SIG-M5 treated with dmso at 0.1 percent for 504 hours (cell line): Measurements from ENCODE around the gene PIGA.

Source experiments
- DNase-seq: peaks from one replicate; lab custom pipeline; 2025; ENCODE audit not compliant: unreplicated experiment; lab: John Stamatoyannopoulos, UW

The PIGA gene, protein sequence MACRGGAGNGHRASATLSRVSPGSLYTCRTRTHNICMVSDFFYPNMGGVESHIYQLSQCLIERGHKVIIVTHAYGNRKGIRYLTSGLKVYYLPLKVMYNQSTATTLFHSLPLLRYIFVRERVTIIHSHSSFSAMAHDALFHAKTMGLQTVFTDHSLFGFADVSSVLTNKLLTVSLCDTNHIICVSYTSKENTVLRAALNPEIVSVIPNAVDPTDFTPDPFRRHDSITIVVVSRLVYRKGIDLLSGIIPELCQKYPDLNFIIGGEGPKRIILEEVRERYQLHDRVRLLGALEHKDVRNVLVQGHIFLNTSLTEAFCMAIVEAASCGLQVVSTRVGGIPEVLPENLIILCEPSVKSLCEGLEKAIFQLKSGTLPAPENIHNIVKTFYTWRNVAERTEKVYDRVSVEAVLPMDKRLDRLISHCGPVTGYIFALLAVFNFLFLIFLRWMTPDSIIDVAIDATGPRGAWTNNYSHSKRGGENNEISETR

DNA sequence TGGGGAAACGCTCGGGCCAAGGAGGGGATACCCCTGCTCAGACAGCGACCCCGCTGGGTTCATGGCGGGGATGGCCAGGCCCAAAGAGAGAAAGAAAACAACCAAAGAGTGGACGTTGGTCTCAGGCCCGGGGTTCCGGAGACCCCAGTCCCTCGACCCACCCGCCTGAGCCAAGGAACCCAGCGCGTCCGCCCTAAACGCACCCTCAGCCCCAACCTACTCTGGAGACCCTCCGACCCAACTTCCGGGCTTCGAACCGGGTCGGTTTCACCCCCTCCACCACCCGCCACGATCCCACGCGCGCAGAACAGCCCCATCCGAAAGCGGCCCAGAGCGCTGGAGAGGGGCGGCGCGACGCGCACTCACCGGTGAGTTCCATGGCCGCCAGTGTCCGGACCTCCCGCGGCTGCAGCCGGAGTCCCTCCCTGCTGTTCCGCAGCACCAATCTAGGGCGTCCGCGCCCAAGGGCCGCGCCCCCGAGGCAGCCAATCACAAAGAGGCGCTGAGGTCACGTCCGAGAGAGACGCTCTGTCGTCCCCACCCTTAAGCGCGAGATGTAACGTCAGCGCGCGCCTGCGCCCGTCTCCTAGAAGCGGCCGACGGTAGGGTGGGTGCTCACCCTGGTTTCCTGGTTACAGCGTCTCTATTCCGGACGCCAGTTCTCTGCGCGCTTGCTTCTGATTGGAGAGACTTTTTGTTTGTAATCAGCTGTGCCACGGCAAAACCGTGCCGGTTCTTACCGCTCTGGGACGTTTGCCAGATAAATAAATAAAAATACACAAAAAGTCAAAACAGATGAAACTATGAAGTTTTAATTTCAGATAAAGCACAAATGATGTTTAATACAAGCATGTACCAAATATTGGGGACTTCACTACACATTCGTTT lies at the start of gene PIGA:
Gene PIGA (minus strand): TSS at position 389 of the 888 bp plus-strand sequence. CDS start 3,593 bp downstream, outside the sequence.
- peak; percentile 93 for DNase-seq

DNA sequence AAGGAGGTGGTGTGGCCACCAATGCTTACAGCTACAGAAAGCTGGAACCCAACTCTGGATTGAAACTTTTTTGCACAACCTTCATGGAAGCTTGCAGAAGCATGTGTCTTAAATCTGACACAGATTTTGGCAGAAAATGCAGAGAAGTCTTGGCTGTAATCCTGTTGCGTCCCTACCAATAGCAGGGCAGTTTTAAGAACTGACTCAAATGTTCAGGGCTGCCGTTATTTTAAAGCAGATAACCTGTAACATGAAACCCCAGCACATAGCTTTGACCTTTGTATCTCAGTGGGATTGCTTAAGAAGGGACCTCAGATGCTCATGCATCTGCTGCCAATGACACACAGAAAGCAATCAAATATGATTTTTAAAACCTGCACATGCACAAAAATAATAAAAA lies 49.0 kb upstream of the PIGA start, which contains the start of gene VEGFD:
Gene VEGFD (minus strand): TSS at position 110 of the 400 bp plus-strand sequence. CDS start 467 bp downstream, outside the sequence.
- DNase-seq, result no peak

DNA sequence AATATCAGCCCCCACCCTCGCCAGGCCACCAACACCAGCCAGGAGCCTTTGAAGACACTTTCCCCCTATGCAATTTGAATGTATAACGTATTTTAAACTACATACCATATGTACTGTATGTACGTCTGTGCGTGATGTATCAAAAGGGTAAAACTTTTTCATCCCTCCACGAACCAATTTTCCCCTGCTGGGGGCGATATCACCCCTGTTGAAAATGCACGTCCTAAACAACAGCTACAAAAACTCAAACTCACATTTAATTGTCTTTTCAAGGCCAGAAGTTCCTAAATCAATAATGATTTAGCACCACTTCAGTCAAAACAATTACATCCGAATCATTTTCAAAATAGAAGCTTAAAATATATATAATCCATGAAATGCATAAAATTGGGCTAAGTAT lies 47.5 kb upstream of the PIGA start:
- no peak for DNase-seq

DNA sequence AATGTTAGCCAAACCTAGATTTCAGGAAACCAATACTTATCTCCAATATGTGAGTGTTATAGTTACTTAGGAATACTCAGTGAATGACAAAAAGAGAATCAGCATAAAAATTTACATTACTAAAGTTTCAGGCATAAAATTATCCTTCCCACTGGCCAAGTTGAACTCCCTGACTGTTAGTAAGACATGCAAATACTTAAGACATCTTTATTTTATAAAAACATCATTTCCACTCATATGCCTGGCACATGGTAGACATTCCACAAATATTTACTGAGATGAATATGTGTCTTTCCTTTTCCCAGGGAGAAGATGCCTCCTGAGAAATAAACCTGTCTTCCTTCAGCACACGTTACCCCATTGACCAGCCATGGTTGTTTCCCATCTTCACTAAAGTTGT lies 41.6 kb upstream of the PIGA start:
- DNase-seq, result no peak

DNA sequence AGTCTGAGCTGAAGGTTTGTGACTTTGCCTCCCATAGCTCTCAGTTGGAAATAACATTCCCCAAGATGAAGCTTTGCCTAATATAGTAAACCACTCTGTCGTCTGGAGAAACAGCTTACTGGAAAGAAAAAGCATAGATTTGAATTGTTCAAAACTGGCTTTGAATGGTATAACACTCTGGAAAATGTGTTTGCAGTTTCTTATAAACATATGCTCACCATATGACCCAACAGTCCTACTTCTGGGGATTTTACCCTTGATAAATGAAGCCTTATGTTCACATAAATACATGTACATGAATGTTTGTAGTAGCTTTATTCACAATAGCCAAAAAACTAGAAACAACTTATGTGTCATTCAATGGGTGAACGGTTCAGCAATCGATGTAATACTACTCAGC lies 38.7 kb upstream of the PIGA start:
- no peak for DNase-seq

DNA sequence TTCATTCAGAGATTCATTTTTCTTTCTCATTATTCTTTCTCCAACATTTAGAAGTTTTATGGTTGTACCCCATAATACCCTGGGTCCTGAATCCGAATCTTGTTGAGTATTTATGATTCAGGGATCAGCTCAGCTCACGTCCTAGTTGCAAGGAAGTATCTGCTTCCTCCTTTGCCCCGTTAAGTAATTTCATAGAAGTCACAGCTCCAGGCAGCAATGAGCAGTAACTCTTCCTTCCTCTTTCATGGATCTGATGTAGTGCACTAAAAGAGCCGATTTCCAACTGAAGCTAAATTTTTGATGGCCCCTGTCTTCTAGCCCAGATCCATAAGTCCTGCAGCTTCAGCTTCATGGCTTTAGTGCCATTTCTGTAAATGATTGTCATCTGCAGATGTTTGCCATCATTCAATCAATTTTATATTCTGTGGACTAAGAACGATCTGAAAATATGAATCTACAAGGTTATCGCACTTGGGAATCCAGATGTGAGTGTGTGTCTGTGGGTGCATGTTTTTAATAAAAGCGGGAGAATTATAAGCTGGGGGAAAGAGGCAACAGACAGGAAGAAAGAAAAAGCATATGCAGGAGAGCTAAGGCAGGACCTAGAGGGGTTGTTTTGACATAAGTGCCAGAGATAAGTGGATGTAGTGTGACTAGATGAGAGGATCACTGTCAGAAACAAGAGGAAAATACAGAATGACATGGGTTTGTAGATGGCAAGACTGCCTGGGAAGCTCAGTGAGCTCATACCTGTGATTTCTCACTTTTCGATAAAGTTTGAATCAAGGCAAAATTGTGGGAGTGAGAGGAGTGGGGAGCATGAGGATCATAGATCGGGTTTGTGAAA lies 31.4 kb upstream of the PIGA start:
- DNase-seq, result peak; percentile 53

DNA sequence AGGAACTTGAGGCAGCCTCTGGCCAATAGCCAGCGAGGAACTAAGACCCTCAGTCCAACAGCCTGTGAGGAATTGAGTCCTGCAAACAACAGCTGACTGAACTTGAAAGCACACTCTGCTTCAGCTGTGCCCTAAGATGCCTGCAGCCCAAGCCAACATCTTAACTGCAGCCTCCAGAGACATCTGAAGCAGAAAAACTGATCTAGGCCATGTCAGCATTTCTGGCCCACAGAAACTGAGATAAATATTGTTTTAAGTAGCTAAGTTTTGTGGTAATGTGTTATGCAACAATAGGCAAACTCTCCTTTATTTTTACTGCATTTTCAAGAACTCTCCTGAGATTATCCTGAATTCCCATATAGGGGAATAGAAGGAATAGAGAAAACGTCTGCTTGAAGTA lies 24.4 kb upstream of the PIGA start:
- no peak for DNase-seq

DNA sequence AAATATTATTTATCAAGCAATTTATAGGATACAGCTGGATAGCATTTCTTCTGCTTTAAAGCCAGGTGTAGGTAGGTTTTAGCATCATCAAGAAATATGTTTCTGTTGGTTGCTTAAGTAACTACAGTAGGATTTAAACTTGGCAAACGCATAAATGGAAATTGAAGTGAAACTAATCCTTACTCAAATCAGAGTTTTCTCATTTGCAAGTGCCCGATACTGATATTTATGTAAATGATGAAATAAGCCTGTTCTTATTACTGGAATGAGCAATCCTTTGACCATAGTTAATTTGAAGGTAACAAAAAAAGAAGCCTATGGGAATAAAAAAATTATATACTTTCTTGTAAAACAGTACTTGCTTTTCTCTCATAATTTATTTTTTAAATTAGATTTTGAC lies 23.2 kb upstream of the PIGA start:
- no peak for DNase-seq

DNA sequence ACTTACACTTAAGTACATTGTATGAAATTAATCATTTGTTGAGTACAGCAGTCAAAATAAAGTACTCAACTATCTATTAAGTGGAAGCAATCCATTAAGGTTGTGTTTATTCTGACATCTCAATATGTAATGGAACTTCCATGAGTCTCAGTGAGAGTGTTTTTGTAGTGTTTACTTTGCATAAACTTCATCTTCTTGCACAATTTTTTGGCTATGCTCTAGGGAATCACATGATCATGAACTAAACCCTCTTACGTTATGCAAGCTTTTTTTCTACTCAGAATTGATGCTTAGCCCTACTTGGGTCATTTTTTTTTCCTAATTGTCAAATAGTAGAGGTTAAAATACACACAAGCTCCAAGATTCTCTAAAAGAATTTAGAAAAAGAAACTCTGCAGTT lies 21.1 kb upstream of the PIGA start:
- DNase-seq, result no peak

DNA sequence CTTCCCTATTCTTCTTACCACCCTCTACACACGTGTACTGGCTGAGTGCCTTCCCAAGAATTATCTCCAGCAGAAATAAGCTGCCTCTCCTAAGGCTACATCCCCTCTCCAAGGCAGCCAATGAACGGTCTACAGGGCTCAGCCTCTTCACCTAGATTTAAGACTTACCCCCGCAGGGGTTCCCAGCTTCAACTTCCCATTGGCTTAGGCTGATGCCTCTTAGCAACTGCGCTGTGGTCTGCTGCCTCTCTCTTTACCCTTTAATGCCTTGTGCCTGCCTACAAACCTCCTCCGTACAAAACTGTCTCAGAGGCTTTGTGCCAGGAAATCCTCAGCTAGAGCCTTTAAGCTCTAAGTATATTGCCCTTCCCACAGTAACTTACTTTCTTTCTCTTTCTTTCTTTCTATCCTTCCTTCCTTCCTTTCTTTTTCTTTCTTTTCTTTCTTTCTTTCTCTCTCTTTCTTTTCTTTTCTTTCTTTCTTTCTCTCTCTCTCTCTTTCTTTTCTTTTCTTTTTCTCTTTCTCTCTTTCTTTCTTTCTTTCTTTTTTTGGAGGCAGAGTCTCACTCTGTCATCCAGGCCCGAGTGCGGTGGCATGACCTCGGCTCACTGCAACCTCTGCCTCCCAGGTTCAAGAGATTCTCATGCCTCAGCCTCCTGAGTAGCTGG lies 15.1 kb upstream of the PIGA start:
- DNase-seq, result no peak

DNA sequence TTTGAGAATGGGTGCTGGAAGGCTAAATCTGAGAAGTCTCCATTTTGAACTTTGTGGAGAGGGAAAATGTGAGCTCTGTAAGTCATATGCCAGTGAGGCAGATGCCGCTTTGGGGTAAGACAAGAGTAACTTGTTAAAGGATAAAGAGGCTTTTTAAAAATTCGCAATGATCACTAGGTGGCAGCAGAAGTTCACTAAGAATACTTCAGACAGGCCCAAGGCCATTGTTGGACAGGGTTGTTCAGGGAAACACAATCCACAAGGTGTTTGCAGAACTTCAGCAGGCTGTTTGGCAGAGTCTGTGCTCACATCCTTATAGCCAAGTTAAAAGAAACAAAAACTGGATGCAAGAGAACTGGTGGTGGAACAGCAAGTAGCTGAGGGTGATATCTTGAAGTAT lies 13.7 kb upstream of the PIGA start:
- peak; percentile 42 for DNase-seq

DNA sequence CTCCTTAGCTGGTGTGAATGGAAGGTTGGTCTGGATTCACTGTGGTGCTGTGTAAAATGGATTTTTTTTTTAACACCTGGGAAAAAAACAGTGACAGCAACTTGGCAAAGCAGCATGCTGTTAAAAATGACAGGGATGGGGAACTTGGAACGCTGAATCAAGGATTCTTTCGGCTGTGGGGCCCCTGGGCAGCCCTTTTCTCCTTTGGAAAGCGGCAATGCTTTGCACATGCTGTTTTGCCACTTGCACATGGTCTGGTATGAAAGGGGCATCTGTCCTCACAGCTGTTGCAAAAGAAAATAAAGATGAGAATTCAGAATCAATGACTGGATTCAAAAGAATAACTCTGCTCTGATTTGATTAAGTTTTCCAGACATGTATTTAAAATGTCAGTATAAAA lies 10.7 kb upstream of the PIGA start:
- DNase-seq, result no peak

DNA sequence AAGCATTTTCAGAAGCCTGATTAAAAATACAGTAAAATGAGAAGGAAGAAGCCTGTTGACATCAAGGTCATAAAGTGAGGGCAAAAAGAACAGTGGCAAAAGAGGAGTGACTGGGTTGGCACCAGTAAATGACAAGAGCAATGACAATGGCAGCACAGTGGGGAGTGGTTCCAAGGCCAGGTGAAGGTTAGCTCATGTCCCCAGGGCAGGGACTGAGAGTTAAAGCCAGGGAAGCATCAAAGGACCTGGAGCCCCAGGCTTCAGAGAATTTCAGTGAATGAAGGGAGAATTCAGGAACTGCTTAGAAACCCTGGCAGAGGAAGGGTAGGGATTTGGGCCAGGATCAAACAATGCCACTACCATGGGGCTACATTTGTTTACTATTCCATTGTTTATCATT lies 8.8 kb upstream of the PIGA start:
- DNase-seq, result no peak

DNA sequence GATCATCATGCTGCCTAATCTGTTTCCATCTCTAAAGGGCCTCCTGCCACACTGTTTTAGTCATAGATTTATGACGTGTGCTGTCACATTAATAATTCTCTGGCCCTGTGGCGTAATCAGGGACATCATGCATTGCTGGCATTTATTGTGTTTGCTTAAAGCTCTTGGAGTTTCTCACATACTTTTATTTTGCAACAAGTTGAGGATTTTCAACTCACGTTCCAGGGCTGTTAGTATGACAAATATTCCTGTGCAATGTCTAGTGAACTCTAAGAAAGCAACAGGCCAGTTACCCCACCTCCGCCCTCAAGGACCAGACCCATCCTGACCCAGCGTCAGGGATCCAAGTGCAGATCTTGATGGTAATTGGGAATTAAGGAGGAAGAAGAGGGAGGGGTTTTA lies 7.8 kb upstream of the PIGA start:
- DNase-seq, result peak; percentile 4

DNA sequence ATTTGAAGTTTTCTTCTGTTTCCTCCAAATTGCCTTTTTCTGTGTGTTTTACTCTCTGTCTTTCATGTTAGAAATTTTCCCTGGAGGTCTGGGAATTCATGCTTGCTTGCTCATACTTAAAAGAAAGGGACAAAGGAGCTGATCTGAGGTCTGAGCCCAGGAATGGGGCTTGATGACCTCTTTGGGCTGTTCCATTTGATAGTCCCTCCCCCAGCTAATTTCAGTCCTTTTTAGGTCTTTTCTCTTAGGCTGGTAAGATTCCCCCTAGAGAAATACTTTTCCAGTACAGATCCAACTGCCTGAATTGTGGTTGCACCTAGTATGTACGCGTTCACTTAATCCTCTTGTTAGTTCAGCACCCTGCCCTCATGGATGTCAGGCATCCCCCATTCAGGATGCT lies 5.5 kb upstream of the PIGA start:
- DNase-seq, result no peak

DNA sequence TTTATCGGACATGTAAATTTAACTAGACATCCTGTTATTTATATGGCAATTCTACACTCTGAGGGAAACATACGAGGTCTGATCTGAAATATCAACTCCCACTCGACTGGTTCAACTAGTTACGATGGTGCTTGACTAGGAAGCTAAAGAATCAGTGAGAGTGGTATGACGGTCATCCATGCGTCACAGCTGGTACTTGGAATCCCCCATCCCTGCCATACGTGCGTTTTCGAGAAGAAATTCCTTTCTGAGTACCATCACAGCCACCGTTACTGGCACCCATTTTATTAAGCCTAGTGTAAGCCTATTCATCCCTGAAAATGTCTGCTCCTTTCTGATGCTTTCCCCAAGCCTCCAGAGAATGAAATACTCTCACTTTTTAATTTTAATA lies 695 bp upstream of the PIGA start:
- no peak for DNase-seq

DNA sequence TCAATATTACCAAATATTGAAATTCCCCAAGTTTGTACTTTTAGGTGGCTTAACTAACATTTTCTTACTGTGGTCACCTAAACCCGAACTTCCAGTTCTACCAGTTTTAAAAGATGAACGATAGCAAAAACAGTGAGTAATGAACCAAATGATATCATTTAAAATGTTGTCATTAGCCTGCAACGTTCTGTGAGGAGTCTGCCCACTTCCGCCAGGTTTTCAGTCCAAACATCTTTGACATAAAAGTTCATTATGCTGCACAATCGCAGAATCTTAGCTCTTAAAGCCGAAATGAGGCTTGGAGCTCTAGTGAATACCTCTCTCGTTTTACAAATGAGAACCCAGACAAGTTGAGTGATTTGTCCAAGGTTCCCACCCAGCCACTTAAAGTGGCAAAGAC lies 762 bp downstream of the PIGA start:
- DNase-seq, result peak; percentile 2

DNA sequence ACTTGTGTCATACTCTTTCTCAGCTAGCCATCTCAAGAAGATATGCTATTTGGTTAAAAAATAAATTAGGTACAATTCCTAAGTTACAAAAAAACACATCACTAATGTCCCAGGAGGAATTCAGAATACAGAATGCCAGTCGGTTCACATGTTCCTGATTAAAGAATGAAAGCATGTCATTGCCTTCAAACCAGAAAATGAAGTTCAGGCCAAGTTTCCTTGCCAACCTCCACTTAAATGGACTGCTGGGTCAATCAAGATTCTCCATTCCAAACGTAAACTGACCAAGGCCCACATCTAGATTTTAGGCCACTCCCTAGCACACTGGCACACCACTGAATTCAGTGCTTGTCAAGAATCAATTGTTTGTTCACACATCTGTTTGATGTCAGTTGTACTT lies 6.5 kb downstream of the PIGA start:
- no peak for DNase-seq

DNA sequence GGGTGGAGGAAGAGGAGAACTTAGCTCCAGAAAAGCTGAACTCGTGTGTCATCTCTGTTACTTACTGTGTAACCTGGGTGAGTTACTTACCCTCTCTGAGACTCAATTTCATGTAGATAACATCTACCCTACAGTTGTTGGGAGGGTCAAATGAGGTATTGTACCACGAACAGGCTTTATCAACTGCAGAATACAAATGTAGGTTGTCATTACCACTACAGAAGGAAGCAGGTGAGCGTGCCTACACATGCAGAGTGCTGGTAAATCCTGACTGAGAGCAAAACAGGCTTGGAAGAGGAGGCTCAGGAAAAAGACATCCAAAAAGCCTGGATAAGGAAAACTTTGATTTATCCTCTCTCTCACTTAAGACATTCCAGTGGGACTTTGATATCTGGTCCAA lies 7.2 kb downstream of the PIGA start:
- no peak for DNase-seq

DNA sequence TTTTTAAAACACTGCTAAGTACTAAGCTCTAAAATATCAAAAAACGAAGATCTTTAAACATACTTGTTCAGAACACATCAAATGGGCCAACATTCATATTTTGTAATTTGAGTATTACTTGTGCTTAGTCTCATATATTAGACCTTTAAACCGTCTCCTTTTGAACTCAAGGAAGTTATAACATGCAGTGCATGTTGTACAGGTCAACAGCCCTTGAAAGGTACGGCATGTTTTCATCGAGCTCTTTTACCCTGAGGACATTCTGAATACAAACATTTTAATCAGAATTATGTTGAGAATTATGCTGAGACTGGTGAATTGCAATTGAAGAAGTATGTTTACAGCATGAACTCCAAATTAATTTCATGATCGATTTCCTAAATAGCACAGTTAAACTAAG lies 12.9 kb downstream of the PIGA start:
- no peak for DNase-seq

DNA sequence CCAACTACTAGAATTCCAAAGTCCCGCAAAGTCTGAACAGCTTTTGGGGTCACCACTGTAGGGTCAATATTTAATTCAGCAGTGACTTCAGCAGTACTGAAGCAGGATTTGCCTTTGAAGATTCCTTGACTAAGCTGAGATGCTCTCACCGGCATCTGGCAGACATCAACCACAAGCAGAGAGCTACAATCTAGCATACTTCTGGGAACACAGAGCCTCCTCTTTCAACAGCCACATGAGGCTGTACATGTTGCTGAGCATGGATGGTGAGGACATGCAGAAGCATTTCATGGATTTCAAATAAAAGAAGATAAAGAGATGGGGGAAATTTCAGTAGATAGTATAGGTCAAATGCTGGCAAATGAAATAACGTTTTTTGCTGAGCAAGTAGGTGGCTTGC lies 13.3 kb downstream of the PIGA start:
- DNase-seq, result no peak
